H1 (cell line): ENCODE results near the gene CXCL1. TPM values are rescaled to one million over a fixed set of nuclear protein-coding genes. Genes with fewer than 3 reads are reported as not detected.

Experiments used
- CTBP2 ChIP-seq: IDR thresholded peaks from 2 replicates; pipeline ENCODE4 v1.7.0; 2011; ENCODE audit warnings: borderline replicate concordance, mild to moderate bottlenecking, moderate library complexity, mixed read lengths, low read length; ENCODE audit not compliant: insufficient read depth, insufficient read length
- HDAC6 ChIP-seq: IDR thresholded peaks from one replicate; pipeline ENCODE4 v1.7.1; 2012; ENCODE audit warnings: low read depth, mild to moderate bottlenecking, inconsistent platforms, low read length, moderate library complexity
- KDM4A ChIP-seq: IDR thresholded peaks from one replicate; pipeline ENCODE4 v1.7.1; 2012; ENCODE audit warnings: low read depth, mild to moderate bottlenecking, moderate library complexity, low read length, inconsistent platforms; ENCODE audit not compliant: severe bottlenecking
- MAX ChIP-seq: IDR thresholded peaks from 2 replicates; pipeline ENCODE4 v1.6.1; 2012; ENCODE audit warnings: inconsistent platforms
- TBP ChIP-seq: IDR thresholded peaks from 2 replicates; pipeline ENCODE4 v1.6.1; 2011; ENCODE audit warnings: low read depth, low read length, improper control_type of control experiment
- YY1 ChIP-seq: IDR thresholded peaks from 2 replicates; pipeline ENCODE4 v1.6.1; 2011; ENCODE audit warnings: low read depth, mild to moderate bottlenecking, low read length
- polyA plus RNA-seq, 7 experiments: library from polyadenylated mRNA; depleted of rRNA in 3 of 7; stranded (reverse) in 5 of 7; unstranded in 2 of 7; fragments of >200 nt in 5 of 7; fragments of 200-250 nt in 2 of 7; gene quantifications; 1 replicate in 5 of 7; 2 replicates in 1 of 7; 4 replicates in 1 of 7; pipeline versions ENCODE4 v1.2.1 to v1.2.3, GENCODE V29; 2011 to 2013; ENCODE audit warnings: missing spikeins in 2 of 7, mixed read lengths in 2 of 7
- total RNA-seq: library from RNA; stranded (reverse); fragmentation: NEBNext Ultra II Directional; extraction: Animal tissue kit (Norgen Biotek cat#: 25700); gene quantifications from 2 replicates; pipeline ENCODE4 v1.2.1, GENCODE V29; 2021

Gene CXCL1
- total and polyA plus RNA-seq, 2 of the 8 experiments (the other 6 are each of a cell fraction or from before 2014, with no cell fraction given): 0.77 to 0.80 TPM

GRCh38 chr4:73839071-73839470 is 30.1 kb upstream of the CXCL1 start (continued):
- TF ChIP-seq CTBP2 (no peak), KDM4A (no peak), YY1 (no peak), MAX (no peak), HDAC6 (no peak), TBP (no peak)
